ENCODE measurements around the gene FNDC5.

FNDC5 gene

GRCh38 chr1:32859915-32860314 lies 10.8 kb downstream of the FNDC5 start:
- Histone ChIP-seq H3K4me3 (ENCODE audit: low read depth in 1 of 2, low read length in 2 of 2) (no peak overlapping the region), H3K9me3 (ENCODE audit: control insufficient read depth in 1 of 2, low read length in 2 of 2) (no peaks in the 10 kb centered on the region), H3K36me3 (ENCODE audit: control insufficient read depth in 1 of 2, insufficient read depth in 2 of 2, low read length in 2 of 2) (peaks cover 24 to 49% of the 10 kb centered on the region in 2 donors), H3K27ac (ENCODE audit: low read length) (no peak overlapping the region), H3K4me1 (ENCODE audit: control insufficient read depth in 1 of 2, insufficient read depth in 2 of 2, low read length in 2 of 2) (peaks cover 0 to 4% of the 10 kb centered on the region in 2 donors), H3K27me3 (ENCODE audit: low read depth, low read length) (no peaks in the 10 kb centered on the region)

GRCh38 chr1:32858791-32859190 lies 11.9 kb downstream of the FNDC5 start:
- Histone ChIP-seq H3K9me3 (ENCODE audit: control insufficient read depth in 1 of 2, low read length in 2 of 2) (no peaks in the 10 kb centered on the region), H3K4me1 (ENCODE audit: control insufficient read depth in 1 of 2, insufficient read depth in 2 of 2, low read length in 2 of 2) (peaks cover 0 to 4% of the 10 kb centered on the region in 2 donors), H3K27ac (ENCODE audit: low read length) (no peak overlapping the region), H3K4me3 (ENCODE audit: low read depth in 1 of 2, low read length in 2 of 2) (no peak overlapping the region), H3K27me3 (ENCODE audit: low read depth, low read length) (no peaks in the 10 kb centered on the region), H3K36me3 (ENCODE audit: control insufficient read depth in 1 of 2, insufficient read depth in 2 of 2, low read length in 2 of 2) (peaks cover 29 to 60% of the 10 kb centered on the region in 2 donors)

- Histone ChIP-seq H3K36me3 (ENCODE audit: control insufficient read depth in 1 of 2, insufficient read depth in 2 of 2, low read length in 2 of 2) (peaks cover 29 to 64% of the 10 kb centered on the region in 2 donors), H3K27me3 (ENCODE audit: low read depth, low read length) (no peaks in the 10 kb centered on the region), H3K4me1 (ENCODE audit: control insufficient read depth in 1 of 2, insufficient read depth in 2 of 2, low read length in 2 of 2) (peaks cover 0 to 4% of the 10 kb centered on the region in 2 donors), H3K4me3 (ENCODE audit: low read depth in 1 of 2, low read length in 2 of 2) (no peak overlapping the region), H3K27ac (ENCODE audit: low read length) (no peak overlapping the region), H3K9me3 (ENCODE audit: control insufficient read depth in 1 of 2, low read length in 2 of 2) (no peaks in the 10 kb centered on the region)
Observed at GRCh38 chr1:32858136-32858535, 12.6 kb downstream of the FNDC5 start.

DNA sequence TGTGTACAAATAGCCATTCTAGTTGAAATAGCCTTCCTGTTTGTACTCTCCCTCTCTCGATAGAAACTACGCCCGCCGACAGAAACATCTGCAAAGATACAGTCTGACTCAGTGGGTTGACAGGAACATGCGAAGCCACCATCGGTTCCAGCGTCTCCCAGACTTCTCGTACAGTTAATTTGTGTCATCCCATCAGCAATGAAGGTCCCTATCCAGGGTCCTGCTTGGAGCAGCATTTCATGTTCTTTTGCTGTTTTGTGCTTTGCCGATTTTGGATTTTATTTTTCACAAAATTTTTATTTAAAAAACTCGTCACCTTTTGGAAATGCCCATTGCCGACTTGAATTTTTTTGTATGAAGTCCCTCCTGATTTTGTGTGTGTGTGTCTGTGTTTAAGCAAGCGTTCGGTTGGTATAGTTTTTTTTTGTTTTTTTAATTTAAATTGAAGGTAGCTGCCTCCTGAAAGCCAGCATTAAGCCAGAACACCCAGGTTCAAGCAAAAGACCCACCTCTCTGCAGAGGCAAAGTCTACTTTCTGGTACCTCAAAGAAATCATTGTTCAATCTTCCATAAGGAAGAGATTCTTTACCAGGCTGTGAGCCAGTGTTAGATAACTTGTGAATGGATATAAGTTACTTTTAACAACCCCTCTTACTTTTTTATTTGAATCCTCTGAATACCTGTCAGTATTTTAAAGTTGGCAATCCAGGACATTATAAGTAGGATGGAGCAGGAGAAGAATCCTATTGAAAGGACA lies 14.7 kb downstream of the FNDC5 start:
- H3K9me3 ChIP-seq (ENCODE audit: control insufficient read depth in 1 of 2, low read length in 2 of 2) = no peaks in the 10 kb centered on the region
- peaks cover 35 to 58% of the 10 kb centered on the region in 2 donors for H3K36me3 ChIP-seq (ENCODE audit: control insufficient read depth in 1 of 2, insufficient read depth in 2 of 2, low read length in 2 of 2)
- no peaks in the 10 kb centered on the region for H3K4me1 ChIP-seq (ENCODE audit: control insufficient read depth in 1 of 2, insufficient read depth in 2 of 2, low read length in 2 of 2)
- H3K27me3 ChIP-seq (ENCODE audit: low read depth, low read length) = no peaks in the 10 kb centered on the region
- H3K4me3 ChIP-seq (ENCODE audit: low read depth in 1 of 2, low read length in 2 of 2) = no peak overlapping the region
- H3K27ac ChIP-seq (ENCODE audit: low read length) = no peak overlapping the region

- Histone ChIP-seq H3K36me3 (ENCODE audit: control insufficient read depth in 1 of 2, insufficient read depth in 2 of 2, low read length in 2 of 2) (peaks cover 8 to 26% of the 10 kb centered on the region in 2 donors), H3K9me3 (ENCODE audit: control insufficient read depth in 1 of 2, low read length in 2 of 2) (no peaks in the 10 kb centered on the region), H3K27ac (ENCODE audit: low read length) (no peak overlapping the region), H3K27me3 (ENCODE audit: low read depth, low read length) (no peaks in the 10 kb centered on the region), H3K4me1 (ENCODE audit: control insufficient read depth in 1 of 2, insufficient read depth in 2 of 2, low read length in 2 of 2) (no peaks in the 10 kb centered on the region), H3K4me3 (ENCODE audit: low read depth in 1 of 2, low read length in 2 of 2) (no peak overlapping the region)
Observed at GRCh38 chr1:32848354-32849063, 22.2 kb downstream of the FNDC5 start.

DNA sequence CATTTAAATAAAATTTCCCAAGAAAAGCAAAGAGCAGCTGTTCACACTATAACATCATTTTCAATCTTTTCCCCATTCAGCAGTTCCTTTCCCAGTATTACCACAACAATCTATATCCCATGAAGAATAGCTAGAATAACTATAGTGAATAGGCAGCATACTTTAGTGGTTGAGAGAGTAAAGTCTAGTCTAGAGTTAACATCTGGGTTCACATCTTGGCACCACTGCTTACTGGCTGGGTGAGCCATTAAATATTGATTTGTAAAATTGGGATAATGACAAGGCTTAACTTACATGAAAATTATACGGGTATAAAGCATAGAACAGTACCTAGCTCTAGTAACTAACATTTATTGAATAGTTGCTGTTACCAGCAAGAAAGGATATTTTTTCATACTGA lies 38.8 kb downstream of the FNDC5 start:
- Histone ChIP-seq H3K9me3 (ENCODE audit: control insufficient read depth in 1 of 2, low read length in 2 of 2) (no peaks in the 10 kb centered on the region), H3K4me3 (ENCODE audit: low read depth in 1 of 2, low read length in 2 of 2) (no peak overlapping the region), H3K27ac (ENCODE audit: low read length) (no peak overlapping the region), H3K27me3 (ENCODE audit: low read depth, low read length) (no peaks in the 10 kb centered on the region), H3K4me1 (ENCODE audit: control insufficient read depth in 1 of 2, insufficient read depth in 2 of 2, low read length in 2 of 2) (no peaks in the 10 kb centered on the region), H3K36me3 (ENCODE audit: control insufficient read depth in 1 of 2, insufficient read depth in 2 of 2, low read length in 2 of 2) (peaks cover 38 to 56% of the 10 kb centered on the region in 2 donors)

GRCh38 chr1:32830092-32830852 lies 40.4 kb downstream of the FNDC5 start:
- no peak overlapping the region for H3K4me3 ChIP-seq (ENCODE audit: low read depth in 1 of 2, low read length in 2 of 2)
- peaks cover 51 to 72% of the 10 kb centered on the region in 2 donors for H3K36me3 ChIP-seq (ENCODE audit: control insufficient read depth in 1 of 2, insufficient read depth in 2 of 2, low read length in 2 of 2)

GRCh38 chr1:32828341-32828740 lies 42.4 kb downstream of the FNDC5 start:
- Histone ChIP-seq H3K36me3 (ENCODE audit: control insufficient read depth in 1 of 2, insufficient read depth in 2 of 2, low read length in 2 of 2) (peaks cover 51 to 65% of the 10 kb centered on the region in 2 donors), H3K27me3 (ENCODE audit: low read depth, low read length) (no peaks in the 10 kb centered on the region), H3K4me1 (ENCODE audit: control insufficient read depth in 1 of 2, insufficient read depth in 2 of 2, low read length in 2 of 2) (no peaks in the 10 kb centered on the region), H3K27ac (ENCODE audit: low read length) (no peak overlapping the region), H3K9me3 (ENCODE audit: control insufficient read depth in 1 of 2, low read length in 2 of 2) (no peaks in the 10 kb centered on the region), H3K4me3 (ENCODE audit: low read depth in 1 of 2, low read length in 2 of 2) (no peak overlapping the region)

More at GRCh38 chr1:32830092-32830852, 40.4 kb downstream of the FNDC5 start:
- Histone ChIP-seq H3K27ac (ENCODE audit: low read length) (no peak overlapping the region), H3K4me1 (ENCODE audit: control insufficient read depth in 1 of 2, insufficient read depth in 2 of 2, low read length in 2 of 2) (no peaks in the 10 kb centered on the region), H3K9me3 (ENCODE audit: control insufficient read depth in 1 of 2, low read length in 2 of 2) (no peaks in the 10 kb centered on the region), H3K27me3 (ENCODE audit: low read depth, low read length) (no peaks in the 10 kb centered on the region)

GRCh38 chr1:32825181-32825580 lies 45.5 kb downstream of the FNDC5 start:
- H3K36me3 ChIP-seq (ENCODE audit: control insufficient read depth in 1 of 2, insufficient read depth in 2 of 2, low read length in 2 of 2) = peaks cover 34 to 41% of the 10 kb centered on the region in 2 donors
- no peak overlapping the region for H3K27ac ChIP-seq (ENCODE audit: low read length)
- no peaks in the 10 kb centered on the region for H3K9me3 ChIP-seq (ENCODE audit: control insufficient read depth in 1 of 2, low read length in 2 of 2)
- no peaks in the 10 kb centered on the region for H3K27me3 ChIP-seq (ENCODE audit: low read depth, low read length)
- no peaks in the 10 kb centered on the region for H3K4me1 ChIP-seq (ENCODE audit: control insufficient read depth in 1 of 2, insufficient read depth in 2 of 2, low read length in 2 of 2)
- no peak overlapping the region for H3K4me3 ChIP-seq (ENCODE audit: low read depth in 1 of 2, low read length in 2 of 2)

DNA sequence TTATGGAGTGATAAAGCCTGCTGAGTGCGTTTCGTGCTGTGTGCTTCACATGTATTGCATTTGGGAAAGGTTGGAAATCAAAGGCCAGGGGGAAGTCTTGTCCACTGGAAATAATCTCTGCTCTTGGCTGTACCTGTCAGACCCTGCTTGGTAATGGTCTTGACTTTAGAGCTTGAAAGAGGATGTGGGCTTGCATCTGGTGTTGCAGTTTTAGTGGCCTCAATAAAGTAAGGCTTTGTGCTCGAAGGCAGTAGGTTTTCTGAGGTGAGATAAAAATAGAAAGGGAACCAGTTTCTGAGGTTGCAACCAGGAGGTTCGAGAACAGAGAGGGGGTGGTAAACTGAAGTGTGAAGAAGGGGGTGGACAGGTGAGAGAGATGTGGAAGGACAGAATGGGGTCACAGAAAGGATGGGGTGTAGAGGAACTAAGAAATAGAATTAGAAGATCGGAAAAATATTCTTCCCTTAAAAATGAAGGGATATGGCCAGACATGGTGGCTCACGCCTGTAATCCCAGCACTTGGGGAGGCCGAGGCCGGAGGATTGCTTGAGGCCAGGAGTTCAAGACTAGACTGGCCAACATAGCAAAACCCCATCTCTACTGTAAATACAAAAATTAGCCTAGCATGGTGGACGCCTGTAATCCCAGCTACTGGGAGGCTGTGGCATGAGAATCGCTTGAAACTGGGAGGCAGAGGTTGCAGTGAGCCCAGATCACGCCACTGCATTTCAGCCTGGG lies 51.7 kb downstream of the FNDC5 start:
- peaks cover 0 to 11% of the 10 kb centered on the region in 2 donors for H3K36me3 ChIP-seq (ENCODE audit: control insufficient read depth in 1 of 2, insufficient read depth in 2 of 2, low read length in 2 of 2)
- H3K27me3 ChIP-seq (ENCODE audit: low read depth, low read length) = no peaks in the 10 kb centered on the region
- H3K4me3 ChIP-seq (ENCODE audit: low read depth in 1 of 2, low read length in 2 of 2) = peak overlapping the region; percentile 94 to 98
- H3K27ac ChIP-seq (ENCODE audit: low read length) = peak overlapping the region; percentile 91
- H3K9me3 ChIP-seq (ENCODE audit: control insufficient read depth in 1 of 2, low read length in 2 of 2) = no peaks in the 10 kb centered on the region
- peaks cover 10 to 29% of the 10 kb centered on the region in 2 donors for H3K4me1 ChIP-seq (ENCODE audit: control insufficient read depth in 1 of 2, insufficient read depth in 2 of 2, low read length in 2 of 2)

Data from muscle layer of duodenum (tissue), 2 donors.